H1 (cell line): Measurements from ENCODE around the gene TRAPPC8. TPM values are rescaled to one million over a fixed set of nuclear protein-coding genes. Genes with fewer than 3 reads are reported as not detected.
"Not testable (repeated sequence)": the region's sequence is repeated elsewhere in the genome, so short reads cannot be mapped to it uniquely, and the experiment has no call there.

Experiments
- CTCF ChIA-PET: fragments of 300-600 bp; sonication (Branson Sonifier 250); formaldehyde crosslinking; loops from one replicate; lab custom pipeline; 2021; ENCODE audit not compliant: partially characterized antibody; lab: Charles Lee
- POLR2A ChIA-PET: fragments of 300-600 bp; sonication (Branson Sonifier 250); formaldehyde crosslinking; loops from one replicate; lab custom pipeline; 2021; ENCODE audit warnings: inconsistent platforms; ENCODE audit not compliant: partially characterized antibody; lab: Charles Lee
- DNase-seq, 2 experiments: peaks; one replicate each; pipeline versions ENCODE4 v3.0.0 to v3.0.0-alpha.2; 2010 to 2022; ENCODE audit warnings: low spot score in 2 of 2, low read depth in 1 of 2, mixed read lengths in 1 of 2
- FAIRE-seq: peaks from 2 replicates; lab custom pipeline; 2011; peaks lifted over from hg19 to GRCh38; lab: Jason Lieb, UNC
- H2AFZ ChIP-seq: 2 replicates; pipeline ENCODE4 v1.8.1; 2012; ENCODE audit warnings: low read length, inconsistent platforms
- H2AK5ac ChIP-seq: 2 replicates; pipeline ENCODE4 v1.6.1; 2013; ENCODE audit warnings: low read depth, low read length
- H2BK120ac ChIP-seq: replicated peaks from 2 replicates; pipeline ENCODE3; 2013; ENCODE audit warnings: low read depth, low read length, inconsistent platforms
- H2BK12ac ChIP-seq: 2 replicates; pipeline ENCODE4 v1.6.1; 2013; ENCODE audit warnings: low read depth, low read length
- H2BK15ac ChIP-seq: 2 replicates; pipeline ENCODE4 v1.6.1; 2013; ENCODE audit warnings: low read length
- H2BK20ac ChIP-seq: 2 replicates; pipeline ENCODE4 v1.6.1; 2013; ENCODE audit warnings: low read length
- H2BK5ac ChIP-seq: 2 replicates; pipeline ENCODE4 v1.6.1; 2013; ENCODE audit warnings: low read depth, low read length
- H3K14ac ChIP-seq: 2 replicates; pipeline ENCODE4 v1.6.1; 2013; ENCODE audit warnings: inconsistent platforms; ENCODE audit not compliant: insufficient read length
- H3K18ac ChIP-seq: 2 replicates; pipeline ENCODE4 v1.6.1; 2013; ENCODE audit warnings: low read length; ENCODE audit errors: extremely low read depth
- H3K23ac ChIP-seq: 2 replicates; pipeline ENCODE4 v1.6.1; 2013; ENCODE audit warnings: inconsistent platforms; ENCODE audit not compliant: insufficient read length
- H3K23me2 ChIP-seq: 2 replicates; pipeline ENCODE4 v1.6.1; 2013; ENCODE audit warnings: low read depth, low read length
- H3K27ac ChIP-seq: 2 replicates; pipeline ENCODE4 v1.6.1; 2011; ENCODE audit warnings: low read depth, low read length, inconsistent platforms
- H3K27me3 ChIP-seq, 4 experiments: replicated peaks in 1 of 4; 1 replicate in 1 of 4; 2 replicates in 3 of 4; pipeline versions ENCODE4 v1.6.1 to v1.8.1; 2011 to 2013; ENCODE audit warnings: low read length in 3 of 4, mild to moderate bottlenecking in 3 of 4, inconsistent platforms in 2 of 4, mixed read lengths in 2 of 4, moderate library complexity in 1 of 4; ENCODE audit not compliant: control insufficient read depth in 3 of 4, insufficient read depth in 3 of 4; ENCODE audit errors: extremely low read depth in 1 of 4
- H3K36me3 ChIP-seq, 4 experiments: 2 replicates each; pipeline versions ENCODE4 v1.6.1 to v1.8.1; 2011 to 2013; ENCODE audit warnings: mild to moderate bottlenecking in 4 of 4, low read length in 3 of 4, moderate library complexity in 2 of 4, control low read depth in 1 of 4, inconsistent platforms in 1 of 4; ENCODE audit not compliant: insufficient read depth in 4 of 4, control insufficient read depth in 2 of 4
- H3K4ac ChIP-seq: replicated peaks from 2 replicates; pipeline ENCODE3; 2013; ENCODE audit warnings: low read length, low read depth, mixed read lengths, inconsistent platforms; ENCODE audit not compliant: insufficient read length
- H3K4me1 ChIP-seq, 4 experiments: replicated peaks in 1 of 4; 1 replicate in 1 of 4; 2 replicates in 3 of 4; pipeline versions ENCODE4 v1.6.1 to v1.8.1; 2011 to 2013; ENCODE audit warnings: low read length in 3 of 4, inconsistent platforms in 2 of 4, mixed read lengths in 1 of 4; ENCODE audit not compliant: insufficient read depth in 4 of 4, control insufficient read depth in 3 of 4
- H3K4me2 ChIP-seq, 2 experiments: 2 replicates each; pipeline versions ENCODE4 v1.6.1 to v1.8.1; 2011 to 2013; ENCODE audit warnings: low read depth in 2 of 2, low read length in 2 of 2, control low read depth in 1 of 2, inconsistent platforms in 1 of 2, mild to moderate bottlenecking in 1 of 2; ENCODE audit not compliant: insufficient read depth in 1 of 2
- H3K4me3 ChIP-seq, 4 experiments: fragments of 200-600, 300-600 bp in 1 of 4; sonication (generic), shearing (Covaris generic), sonication (Bioruptor Twin) in 1 of 4; 2 replicates each; pipeline versions ENCODE4 v1.5.1 to v1.8.1; 2011 to 2016; ENCODE audit warnings: low read length in 4 of 4, low read depth in 3 of 4, control low read depth in 2 of 4, inconsistent platforms in 2 of 4, mild to moderate bottlenecking in 2 of 4, mixed read lengths in 1 of 4, moderate library complexity in 1 of 4; ENCODE audit not compliant: insufficient read depth in 2 of 4; ENCODE audit errors: extremely low read depth in 1 of 4
- H3K56ac ChIP-seq: replicated peaks from 2 replicates; pipeline ENCODE3; 2013; ENCODE audit warnings: low read depth, mild to moderate bottlenecking, mixed read lengths, low read length, inconsistent platforms; ENCODE audit not compliant: insufficient read length
- H3K79me1 ChIP-seq: 2 replicates; pipeline ENCODE4 v1.6.1; 2013; ENCODE audit warnings: low read depth, low read length, control low read depth
- H3K79me2 ChIP-seq, 2 experiments: 2 replicates each; pipeline versions ENCODE4 v1.6.1 to v1.8.1; 2012 to 2013; ENCODE audit warnings: low read length in 2 of 2, mild to moderate bottlenecking in 2 of 2, inconsistent platforms in 1 of 2; ENCODE audit not compliant: insufficient read depth in 2 of 2, control insufficient read depth in 1 of 2
- H3K9ac ChIP-seq, 4 experiments: replicated peaks in 1 of 4; 1 replicate in 1 of 4; 2 replicates in 3 of 4; pipeline versions ENCODE4 v1.6.1 to v1.8.1; 2011 to 2013; ENCODE audit warnings: low read depth in 3 of 4, low read length in 3 of 4, control low read depth in 2 of 4, mild to moderate bottlenecking in 2 of 4, moderate library complexity in 2 of 4, inconsistent platforms in 1 of 4; ENCODE audit errors: extremely low read depth in 1 of 4
- H3K9me3 ChIP-seq, 2 experiments: 2 replicates each; pipeline versions ENCODE4 v1.6.1 to v1.8.1; 2012 to 2013; ENCODE audit warnings: mild to moderate bottlenecking in 2 of 2, moderate library complexity in 2 of 2, control low read depth in 1 of 2, inconsistent platforms in 1 of 2, low read depth in 1 of 2, low read length in 1 of 2, mixed read lengths in 1 of 2; ENCODE audit not compliant: insufficient read depth in 2 of 2
- H4K20me1 ChIP-seq, 2 experiments: replicated peaks in 1 of 2; 2 replicates each; pipeline versions ENCODE3 to v1.8.1; 2011 to 2013; ENCODE audit warnings: inconsistent platforms in 2 of 2, low read length in 2 of 2, mild to moderate bottlenecking in 1 of 2; ENCODE audit not compliant: insufficient read depth in 2 of 2, control insufficient read depth in 1 of 2
- H4K5ac ChIP-seq: 2 replicates; pipeline ENCODE4 v1.6.1; 2013; ENCODE audit warnings: low read length, low read depth, mixed read lengths, inconsistent platforms; ENCODE audit not compliant: insufficient read length
- H4K8ac ChIP-seq: 2 replicates; pipeline ENCODE4 v1.8.0; 2013; ENCODE audit warnings: mild to moderate bottlenecking, moderate library complexity, low read length, inconsistent platforms; ENCODE audit not compliant: insufficient read depth; ENCODE audit errors: extremely low read depth
- H4K91ac ChIP-seq: replicated peaks from 2 replicates; pipeline ENCODE3; 2013; ENCODE audit warnings: low read length, mixed read lengths, inconsistent platforms; ENCODE audit not compliant: insufficient read length
- SP1 ChIP-seq: IDR thresholded peaks from 2 replicates; pipeline ENCODE4 v1.6.1; 2011; ENCODE audit warnings: low read depth, low read length
- WGBS, 2 experiments: shearing (Covaris generic) in 1 of 2; methylation state at CpG; one replicate each; pipeline versions ENCODE4 v1.1.6 to v1.1.7; 2013 to 2015; ENCODE audit warnings: low lambda C conversion rate in 2 of 2, mixed read lengths in 2 of 2, inconsistent platforms in 1 of 2, low coverage in 1 of 2, missing lambda C conversion rate in 1 of 2; ENCODE audit not compliant: insufficient replicate concordance in 2 of 2, insufficient coverage in 1 of 2, insufficient read length in 1 of 2; ENCODE audit errors: extremely low coverage in 1 of 2, missing lambda C conversion rate in 1 of 2; 5-methylcytosine and 5-hydroxymethylcytosine counted together
- polyA plus RNA-seq, 7 experiments: library from polyadenylated mRNA; depleted of rRNA in 3 of 7; stranded (reverse) in 5 of 7; unstranded in 2 of 7; fragments of >200 nt in 5 of 7; fragments of 200-250 nt in 2 of 7; gene quantifications; 1 replicate in 5 of 7; 2 replicates in 1 of 7; 4 replicates in 1 of 7; pipeline versions ENCODE4 v1.2.1 to v1.2.3, GENCODE V29; 2011 to 2013; ENCODE audit warnings: missing spikeins in 2 of 7, mixed read lengths in 2 of 7
- total RNA-seq: library from RNA; stranded (reverse); fragmentation: NEBNext Ultra II Directional; extraction: Animal tissue kit (Norgen Biotek cat#: 25700); gene quantifications from 2 replicates; pipeline ENCODE4 v1.2.1, GENCODE V29; 2021
- TF ChIP-seq, protein P1 (sequence below): IDR thresholded peaks from 2 replicates; pipeline ENCODE4 v1.6.1; 2012; ENCODE audit warnings: inconsistent platforms

The TRAPPC8 gene
- total and polyA plus RNA-seq, 2 of the 8 experiments (the other 6 are each of a cell fraction or from before 2014, with no cell fraction given), result 43.6 to 56.5 TPM

DNA sequence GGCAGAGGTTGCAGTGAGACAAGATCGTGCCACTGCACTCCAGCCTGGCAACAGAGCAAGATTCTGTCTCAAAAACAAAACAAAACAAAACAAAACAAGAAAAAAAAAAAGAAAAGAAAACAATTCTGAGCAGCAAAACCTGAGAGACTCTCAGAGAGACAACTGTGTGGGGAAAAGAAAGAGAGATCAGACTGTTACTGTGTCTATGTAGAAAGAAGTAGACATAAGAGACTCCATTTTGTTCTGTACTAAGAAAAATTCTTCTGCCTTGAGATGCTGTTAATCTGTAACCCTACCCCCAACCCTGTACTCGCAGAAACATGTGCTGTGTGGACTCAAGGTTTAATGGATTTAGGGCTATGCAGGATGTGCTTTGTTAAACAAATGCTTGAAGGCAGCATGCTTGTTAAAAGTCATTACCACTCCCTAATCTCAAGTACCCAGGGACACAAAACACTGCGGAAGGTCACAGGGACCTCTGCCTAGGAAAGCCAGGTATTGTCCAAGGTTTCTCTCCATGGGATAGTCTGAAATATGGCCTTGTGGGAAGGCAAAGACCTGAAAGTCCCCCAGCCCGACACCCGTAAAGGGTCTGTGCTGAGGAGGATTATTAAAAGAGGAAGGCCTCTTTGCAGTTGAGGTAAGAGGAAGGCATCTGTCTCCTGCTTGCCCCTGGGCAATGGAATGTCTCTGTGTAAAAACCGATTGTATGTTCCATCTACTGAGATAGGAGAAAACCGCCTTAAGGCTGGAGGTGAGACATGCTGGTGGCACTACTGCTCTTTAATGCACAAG, 132.4 kb downstream of the TRAPPC8 start:
- H2AK5ac ChIP-seq, H3K9ac ChIP-seq: not testable (repeated sequence)
- TF ChIP-seq, protein P1, sequence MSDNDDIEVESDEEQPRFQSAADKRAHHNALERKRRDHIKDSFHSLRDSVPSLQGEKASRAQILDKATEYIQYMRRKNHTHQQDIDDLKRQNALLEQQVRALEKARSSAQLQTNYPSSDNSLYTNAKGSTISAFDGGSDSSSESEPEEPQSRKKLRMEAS, result 0 out of 2 replicates have a peak, but pooled peaks have one; percentile 18
- TF ChIP-seq SP1, result 0 out of 2 replicates have a peak, but pooled peaks have one; percentile 7

More for the DNA sequence above, 132.4 kb downstream of the TRAPPC8 start:
- H4K20me1 ChIP-seq, H3K23me2 ChIP-seq, H2BK15ac ChIP-seq, H3K23ac ChIP-seq, H4K8ac ChIP-seq, H3K4me3 ChIP-seq, FAIRE-seq, H3K27me3 ChIP-seq, H2BK120ac ChIP-seq, H3K79me1 ChIP-seq, H4K5ac ChIP-seq, H3K4me2 ChIP-seq, H3K36me3 ChIP-seq, H3K56ac ChIP-seq, H3K4ac ChIP-seq, H3K27ac ChIP-seq, H2BK12ac ChIP-seq, POLR2A ChIA-PET, H3K79me2 ChIP-seq, CTCF ChIA-PET, H2AFZ ChIP-seq, H3K14ac ChIP-seq, H4K91ac ChIP-seq, H3K9me3 ChIP-seq: not testable (repeated sequence)
- WGBS, 2 experiments, result 62% methylated on average over 7 of the region's 7 CpGs; no CpG with 5 or more reads in 1 of the 2 experiments
- H2BK20ac ChIP-seq, result 0 out of 2 replicates have a peak overlapping the region, but pooled peaks have one; percentile 64
- H3K4me1 ChIP-seq, result peaks cover 3 to 12% (median 5%) of the 10 kb centered on the region in 4 experiments; a peak in 5 of 7 replicates
- peak overlapping the region; percentile 62; the same call in 1 of the 2 replicates for H3K18ac ChIP-seq
- peak in 1 of 2 experiments; percentile 50 for DNase-seq
- H2BK5ac ChIP-seq, result peak overlapping the region; percentile 89; the same call in 1 of the 2 replicates
